ENCODE measurements around the gene TINCR. TPM values are rescaled to one million over a fixed set of nuclear protein-coding genes. Genes with fewer than 3 reads are reported as not detected.

The TINCR gene
- total RNA-seq, 1 donor from 2014 or later, result 2.5 TPM

GRCh38 chr19:5608291-5608690 is 40.5 kb upstream of the TINCR start:
- Mint-ChIP-seq H3K27me3 (ENCODE audit: low read depth) (no peaks in the 10 kb centered on the region), H3K9me3 (no peaks in the 10 kb centered on the region), H3K4me3 (no peak overlapping the region), H3K4me1 (no peaks in the 10 kb centered on the region), H3K36me3 (peaks cover 61% of the 10 kb centered on the region), H3K27ac (no peak overlapping the region)
- DNase-seq (ENCODE audit: low spot score in 2 of 2, unreplicated experiment in 2 of 2), result no peak
- TF ChIP-seq CTCF (IDR thresholded peaks at IDR 0.05; ENCODE audit: unreplicated experiment), result no peak

GRCh38 chr19:5607318-5608275 is 39.8 kb upstream of the TINCR start:
- Mint-ChIP-seq H3K36me3 (peaks cover 56% of the 10 kb centered on the region), H3K9me3 (no peaks in the 10 kb centered on the region), H3K27ac (no peak overlapping the region), H3K4me1 (no peaks in the 10 kb centered on the region), H3K4me3 (no peak overlapping the region), H3K27me3 (ENCODE audit: low read depth) (no peaks in the 10 kb centered on the region)
- TF ChIP-seq CTCF (IDR thresholded peaks at IDR 0.05; ENCODE audit: unreplicated experiment), result no peak
- no peak for DNase-seq (ENCODE audit: low spot score in 2 of 2, unreplicated experiment in 2 of 2)

GRCh38 chr19:5605362-5605761 is 37.6 kb upstream of the TINCR start:
- Mint-ChIP-seq H3K27me3 (ENCODE audit: low read depth) (no peaks in the 10 kb centered on the region), H3K36me3 (peaks cover 53% of the 10 kb centered on the region), H3K27ac (no peak overlapping the region), H3K9me3 (no peaks in the 10 kb centered on the region), H3K4me3 (no peak overlapping the region), H3K4me1 (no peaks in the 10 kb centered on the region)
- no peak for TF ChIP-seq CTCF (IDR thresholded peaks at IDR 0.05; ENCODE audit: unreplicated experiment)
- DNase-seq (ENCODE audit: low spot score in 2 of 2, unreplicated experiment in 2 of 2), result no peak

GRCh38 chr19:5603626-5604025 is 35.9 kb upstream of the TINCR start:
- TF ChIP-seq CTCF (IDR thresholded peaks at IDR 0.05; ENCODE audit: unreplicated experiment), result no peak
- Mint-ChIP-seq H3K4me3 (no peak overlapping the region), H3K9me3 (no peaks in the 10 kb centered on the region), H3K4me1 (no peaks in the 10 kb centered on the region), H3K27me3 (ENCODE audit: low read depth) (no peaks in the 10 kb centered on the region), H3K27ac (no peak overlapping the region), H3K36me3 (peaks cover 62% of the 10 kb centered on the region)
- no peak for DNase-seq (ENCODE audit: low spot score in 2 of 2, unreplicated experiment in 2 of 2)

GRCh38 chr19:5600797-5601196 is 33.0 kb upstream of the TINCR start:
- Mint-ChIP-seq H3K9me3 (no peaks in the 10 kb centered on the region), H3K4me1 (no peaks in the 10 kb centered on the region), H3K4me3 (no peak overlapping the region), H3K36me3 (peaks cover 52% of the 10 kb centered on the region), H3K27me3 (ENCODE audit: low read depth) (no peaks in the 10 kb centered on the region), H3K27ac (no peak overlapping the region)
- no peak for DNase-seq (ENCODE audit: low spot score in 2 of 2, unreplicated experiment in 2 of 2)
- TF ChIP-seq CTCF (IDR thresholded peaks at IDR 0.05; ENCODE audit: unreplicated experiment), result no peak

Measured in mesothelial cell of epicardium (in vitro differentiated cells).